H1 (cell line): ENCODE measurements around the gene ASCC1. TPM values are rescaled to one million over a fixed set of nuclear protein-coding genes. Genes with fewer than 3 reads are reported as not detected.

Experiments used
- CTCF ChIA-PET: fragments of 300-600 bp; sonication (Branson Sonifier 250); formaldehyde crosslinking; loops from one replicate; lab custom pipeline; 2021; ENCODE audit not compliant: partially characterized antibody; lab: Charles Lee
- POLR2A ChIA-PET: fragments of 300-600 bp; sonication (Branson Sonifier 250); formaldehyde crosslinking; loops from one replicate; lab custom pipeline; 2021; ENCODE audit warnings: inconsistent platforms; ENCODE audit not compliant: partially characterized antibody; lab: Charles Lee
- DNase-seq, 2 experiments: peaks; one replicate each; pipeline versions ENCODE4 v3.0.0 to v3.0.0-alpha.2; 2010 to 2022; ENCODE audit warnings: low spot score in 2 of 2, low read depth in 1 of 2, mixed read lengths in 1 of 2
- FAIRE-seq: peaks from 2 replicates; lab custom pipeline; 2011; peaks lifted over from hg19 to GRCh38; lab: Jason Lieb, UNC
- H2AFZ ChIP-seq: 2 replicates; pipeline ENCODE4 v1.8.1; 2012; ENCODE audit warnings: low read length, inconsistent platforms
- H2AK5ac ChIP-seq: 2 replicates; pipeline ENCODE4 v1.6.1; 2013; ENCODE audit warnings: low read depth, low read length
- H2BK120ac ChIP-seq: replicated peaks from 2 replicates; pipeline ENCODE3; 2013; ENCODE audit warnings: low read depth, low read length, inconsistent platforms
- H2BK12ac ChIP-seq: 2 replicates; pipeline ENCODE4 v1.6.1; 2013; ENCODE audit warnings: low read depth, low read length
- H2BK15ac ChIP-seq: 2 replicates; pipeline ENCODE4 v1.6.1; 2013; ENCODE audit warnings: low read length
- H2BK20ac ChIP-seq: 2 replicates; pipeline ENCODE4 v1.6.1; 2013; ENCODE audit warnings: low read length
- H2BK5ac ChIP-seq: 2 replicates; pipeline ENCODE4 v1.6.1; 2013; ENCODE audit warnings: low read depth, low read length
- H3K14ac ChIP-seq: 2 replicates; pipeline ENCODE4 v1.6.1; 2013; ENCODE audit warnings: inconsistent platforms; ENCODE audit not compliant: insufficient read length
- H3K18ac ChIP-seq: 2 replicates; pipeline ENCODE4 v1.6.1; 2013; ENCODE audit warnings: low read length; ENCODE audit errors: extremely low read depth
- H3K23ac ChIP-seq: 2 replicates; pipeline ENCODE4 v1.6.1; 2013; ENCODE audit warnings: inconsistent platforms; ENCODE audit not compliant: insufficient read length
- H3K23me2 ChIP-seq: 2 replicates; pipeline ENCODE4 v1.6.1; 2013; ENCODE audit warnings: low read depth, low read length
- H3K27ac ChIP-seq: 2 replicates; pipeline ENCODE4 v1.6.1; 2011; ENCODE audit warnings: low read depth, low read length, inconsistent platforms
- H3K27me3 ChIP-seq, 4 experiments: replicated peaks in 1 of 4; 1 replicate in 1 of 4; 2 replicates in 3 of 4; pipeline versions ENCODE4 v1.6.1 to v1.8.1; 2011 to 2013; ENCODE audit warnings: low read length in 3 of 4, mild to moderate bottlenecking in 3 of 4, inconsistent platforms in 2 of 4, mixed read lengths in 2 of 4, moderate library complexity in 1 of 4; ENCODE audit not compliant: control insufficient read depth in 3 of 4, insufficient read depth in 3 of 4; ENCODE audit errors: extremely low read depth in 1 of 4
- H3K36me3 ChIP-seq, 4 experiments: 2 replicates each; pipeline versions ENCODE4 v1.6.1 to v1.8.1; 2011 to 2013; ENCODE audit warnings: mild to moderate bottlenecking in 4 of 4, low read length in 3 of 4, moderate library complexity in 2 of 4, control low read depth in 1 of 4, inconsistent platforms in 1 of 4; ENCODE audit not compliant: insufficient read depth in 4 of 4, control insufficient read depth in 2 of 4
- H3K4ac ChIP-seq: replicated peaks from 2 replicates; pipeline ENCODE3; 2013; ENCODE audit warnings: low read length, low read depth, mixed read lengths, inconsistent platforms; ENCODE audit not compliant: insufficient read length
- H3K4me1 ChIP-seq, 4 experiments: replicated peaks in 1 of 4; 1 replicate in 1 of 4; 2 replicates in 3 of 4; pipeline versions ENCODE4 v1.6.1 to v1.8.1; 2011 to 2013; ENCODE audit warnings: low read length in 3 of 4, inconsistent platforms in 2 of 4, mixed read lengths in 1 of 4; ENCODE audit not compliant: insufficient read depth in 4 of 4, control insufficient read depth in 3 of 4
- H3K4me2 ChIP-seq, 2 experiments: 2 replicates each; pipeline versions ENCODE4 v1.6.1 to v1.8.1; 2011 to 2013; ENCODE audit warnings: low read depth in 2 of 2, low read length in 2 of 2, control low read depth in 1 of 2, inconsistent platforms in 1 of 2, mild to moderate bottlenecking in 1 of 2; ENCODE audit not compliant: insufficient read depth in 1 of 2
- H3K4me3 ChIP-seq, 4 experiments: fragments of 200-600, 300-600 bp in 1 of 4; sonication (generic), shearing (Covaris generic), sonication (Bioruptor Twin) in 1 of 4; 2 replicates each; pipeline versions ENCODE4 v1.5.1 to v1.8.1; 2011 to 2016; ENCODE audit warnings: low read length in 4 of 4, low read depth in 3 of 4, control low read depth in 2 of 4, inconsistent platforms in 2 of 4, mild to moderate bottlenecking in 2 of 4, mixed read lengths in 1 of 4, moderate library complexity in 1 of 4; ENCODE audit not compliant: insufficient read depth in 2 of 4; ENCODE audit errors: extremely low read depth in 1 of 4
- H3K56ac ChIP-seq: replicated peaks from 2 replicates; pipeline ENCODE3; 2013; ENCODE audit warnings: low read depth, mild to moderate bottlenecking, mixed read lengths, low read length, inconsistent platforms; ENCODE audit not compliant: insufficient read length
- H3K79me1 ChIP-seq: 2 replicates; pipeline ENCODE4 v1.6.1; 2013; ENCODE audit warnings: low read depth, low read length, control low read depth
- H3K79me2 ChIP-seq, 2 experiments: 2 replicates each; pipeline versions ENCODE4 v1.6.1 to v1.8.1; 2012 to 2013; ENCODE audit warnings: low read length in 2 of 2, mild to moderate bottlenecking in 2 of 2, inconsistent platforms in 1 of 2; ENCODE audit not compliant: insufficient read depth in 2 of 2, control insufficient read depth in 1 of 2
- H3K9ac ChIP-seq, 4 experiments: replicated peaks in 1 of 4; 1 replicate in 1 of 4; 2 replicates in 3 of 4; pipeline versions ENCODE4 v1.6.1 to v1.8.1; 2011 to 2013; ENCODE audit warnings: low read depth in 3 of 4, low read length in 3 of 4, control low read depth in 2 of 4, mild to moderate bottlenecking in 2 of 4, moderate library complexity in 2 of 4, inconsistent platforms in 1 of 4; ENCODE audit errors: extremely low read depth in 1 of 4
- H3K9me3 ChIP-seq, 2 experiments: 2 replicates each; pipeline versions ENCODE4 v1.6.1 to v1.8.1; 2012 to 2013; ENCODE audit warnings: mild to moderate bottlenecking in 2 of 2, moderate library complexity in 2 of 2, control low read depth in 1 of 2, inconsistent platforms in 1 of 2, low read depth in 1 of 2, low read length in 1 of 2, mixed read lengths in 1 of 2; ENCODE audit not compliant: insufficient read depth in 2 of 2
- H4K20me1 ChIP-seq, 2 experiments: replicated peaks in 1 of 2; 2 replicates each; pipeline versions ENCODE3 to v1.8.1; 2011 to 2013; ENCODE audit warnings: inconsistent platforms in 2 of 2, low read length in 2 of 2, mild to moderate bottlenecking in 1 of 2; ENCODE audit not compliant: insufficient read depth in 2 of 2, control insufficient read depth in 1 of 2
- H4K5ac ChIP-seq: 2 replicates; pipeline ENCODE4 v1.6.1; 2013; ENCODE audit warnings: low read length, low read depth, mixed read lengths, inconsistent platforms; ENCODE audit not compliant: insufficient read length
- H4K8ac ChIP-seq: 2 replicates; pipeline ENCODE4 v1.8.0; 2013; ENCODE audit warnings: mild to moderate bottlenecking, moderate library complexity, low read length, inconsistent platforms; ENCODE audit not compliant: insufficient read depth; ENCODE audit errors: extremely low read depth
- H4K91ac ChIP-seq: replicated peaks from 2 replicates; pipeline ENCODE3; 2013; ENCODE audit warnings: low read length, mixed read lengths, inconsistent platforms; ENCODE audit not compliant: insufficient read length
- CHD2 ChIP-seq: IDR thresholded peaks from 2 replicates; pipeline ENCODE4 v1.6.1; 2012; ENCODE audit warnings: low read length, improper control_type of control experiment
- NRF1 ChIP-seq: IDR thresholded peaks from 2 replicates; pipeline ENCODE4 v1.6.1; 2011; ENCODE audit warnings: mild to moderate bottlenecking, low read depth, low read length, improper control_type of control experiment
- TBP ChIP-seq: IDR thresholded peaks from 2 replicates; pipeline ENCODE4 v1.6.1; 2011; ENCODE audit warnings: low read depth, low read length, improper control_type of control experiment
- WGBS, 2 experiments: shearing (Covaris generic) in 1 of 2; methylation state at CpG; one replicate each; pipeline versions ENCODE4 v1.1.6 to v1.1.7; 2013 to 2015; ENCODE audit warnings: low lambda C conversion rate in 2 of 2, mixed read lengths in 2 of 2, inconsistent platforms in 1 of 2, low coverage in 1 of 2, missing lambda C conversion rate in 1 of 2; ENCODE audit not compliant: insufficient replicate concordance in 2 of 2, insufficient coverage in 1 of 2, insufficient read length in 1 of 2; ENCODE audit errors: extremely low coverage in 1 of 2, missing lambda C conversion rate in 1 of 2; 5-methylcytosine and 5-hydroxymethylcytosine counted together
- polyA plus RNA-seq, 7 experiments: library from polyadenylated mRNA; depleted of rRNA in 3 of 7; stranded (reverse) in 5 of 7; unstranded in 2 of 7; fragments of >200 nt in 5 of 7; fragments of 200-250 nt in 2 of 7; gene quantifications; 1 replicate in 5 of 7; 2 replicates in 1 of 7; 4 replicates in 1 of 7; pipeline versions ENCODE4 v1.2.1 to v1.2.3, GENCODE V29; 2011 to 2013; ENCODE audit warnings: missing spikeins in 2 of 7, mixed read lengths in 2 of 7
- total RNA-seq: library from RNA; stranded (reverse); fragmentation: NEBNext Ultra II Directional; extraction: Animal tissue kit (Norgen Biotek cat#: 25700); gene quantifications from 2 replicates; pipeline ENCODE4 v1.2.1, GENCODE V29; 2021
- TF ChIP-seq, protein P1 (sequence below): IDR thresholded peaks from 2 replicates; pipeline ENCODE4 v1.6.1; 2011; ENCODE audit warnings: low read depth, mild to moderate bottlenecking, low read length; ENCODE audit not compliant: insufficient read depth

ASCC1 gene
- total and polyA plus RNA-seq, 2 of the 8 experiments (the other 6 are each of a cell fraction or from before 2014, with no cell fraction given) = 25.6 to 35.8 TPM

DNA sequence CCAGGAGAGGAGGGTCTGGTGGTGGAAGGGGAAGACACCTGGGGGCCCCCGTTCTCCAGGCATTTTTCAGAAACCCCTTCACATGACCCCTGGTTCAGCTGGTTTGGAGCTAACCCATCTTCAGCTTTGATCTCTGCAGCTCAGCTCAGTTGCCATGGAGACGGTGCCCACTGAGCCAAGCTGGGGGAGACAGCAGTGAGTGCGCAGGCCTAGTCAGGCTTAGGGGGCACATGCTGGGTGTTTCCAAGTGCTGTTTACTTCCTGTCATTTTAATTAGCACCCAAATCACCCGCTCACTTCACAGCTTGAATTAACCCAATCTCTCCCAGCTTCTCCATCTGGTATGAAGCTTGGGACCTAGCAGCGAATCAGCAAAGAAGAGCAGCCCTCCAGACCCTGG lies 136.7 kb downstream of the ASCC1 start:
- Histone ChIP-seq H4K5ac (no peak overlapping the region), H3K23me2 (no peaks in the 10 kb centered on the region), H2AK5ac (no peak overlapping the region; the same call in 1 of the 2 replicates), H3K4me3 (no peak overlapping the region), H4K91ac (no peak overlapping the region), H3K56ac (no peak overlapping the region), H4K8ac (no peak overlapping the region), H3K14ac (no peak overlapping the region), H3K79me1 (no peaks in the 10 kb centered on the region), H3K4me2 (no peak overlapping the region), H2BK12ac (no peak overlapping the region), H3K23ac (no peak overlapping the region), H4K20me1 (no peaks in the 10 kb centered on the region), H3K18ac (no peak overlapping the region), H2AFZ (no peak overlapping the region), H3K36me3 (no peaks in the 10 kb centered on the region; a peak in 1 of 8 replicates), H3K4ac (no peak overlapping the region), H3K9me3 (no peaks in the 10 kb centered on the region), H3K27ac (no peak overlapping the region), H3K4me1 (peaks cover 0 to 10% (median 2%) of the 10 kb centered on the region in 4 experiments; a peak in 5 of 7 replicates), H3K27me3 (no peaks in the 10 kb centered on the region; a peak in 2 of 7 replicates), H2BK5ac (no peak overlapping the region), H2BK20ac (no peak overlapping the region), H2BK15ac (no peak overlapping the region), H3K79me2 (no peaks in the 10 kb centered on the region), H3K9ac (no peak overlapping the region), H2BK120ac (no peak overlapping the region)
- DNase-seq (no peak), FAIRE-seq (no peak)
- POLR2A ChIA-PET = interaction anchor here (0.9 kb wide), 1 partner anchor 9 kb away, joined by 3 read pairs; the partner anchor contains the start of gene SPOCK2
- CTCF ChIA-PET = interaction anchor here (0.9 to 2.4 kb wide), 9 partner anchors 9 to 183 kb away, joined by 3 to 15 read pairs (median 4); no protein-coding TSS in a partner anchor
- WGBS, 2 experiments = 81% methylated on average over 5 of the region's 5 CpGs; no CpG with 5 or more reads in 1 of the 2 experiments
- TF ChIP-seq TBP (no peak), NRF1 (no peak), CHD2 (no peak)
- TF ChIP-seq, protein P1, sequence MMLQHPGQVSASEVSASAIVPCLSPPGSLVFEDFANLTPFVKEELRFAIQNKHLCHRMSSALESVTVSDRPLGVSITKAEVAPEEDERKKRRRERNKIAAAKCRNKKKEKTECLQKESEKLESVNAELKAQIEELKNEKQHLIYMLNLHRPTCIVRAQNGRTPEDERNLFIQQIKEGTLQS = no peak
